Measurements from ENCODE around the gene CCT3. TPM values are rescaled to one million over a fixed set of nuclear protein-coding genes. Genes with fewer than 3 reads are reported as not detected.
A peak's percentile ranks its signal among the peaks of the same experiment; 100 is the strongest.
"Not testable (repeated sequence)": the region's sequence is repeated elsewhere in the genome, so short reads cannot be mapped to it uniquely, and the experiment has no call there.

CCT3 gene
- total RNA-seq, 6 donors from 2014 or later: 53.5 to 171 (median 112) TPM

- DNase-seq: no peak
- ATAC-seq (ENCODE audit: low FRiP score in 2 of 2): no peak
- TF ChIP-seq CTCF (IDR thresholded peaks at IDR 0.05): no peak
- no peak for TF ChIP-seq EP300 (IDR thresholded peaks at IDR 0.05)
- no peak for TF ChIP-seq POLR2AphosphoS5 (IDR thresholded peaks at IDR 0.05)
- no peak for TF ChIP-seq POLR2A (IDR thresholded peaks at IDR 0.05)
- Histone ChIP-seq H3K27ac (peak overlapping the region; percentile 63 to 89 (median 73)), H3K27me3 (no peaks in the 10 kb centered on the region), H3K9me3 (no peaks in the 10 kb centered on the region), H3K4me3 (peak overlapping the region; percentile 71 to 96 (median 78)), H3K4me1 (peaks cover 12 to 21% (median 18%) of the 10 kb centered on the region in 4 donors), H3K36me3 (peaks cover 12 to 36% (median 32%) of the 10 kb centered on the region in 4 donors)
- 36 to 43% methylated on average over 34 of the region's 34 CpGs for WGBS, 2 donors
Observed at GRCh38 chr1:156337052-156337887, 822 bp downstream of the CCT3 start.

GRCh38 chr1:156336242-156336641 lies 1.9 kb downstream of the CCT3 start:
- Histone ChIP-seq H3K4me1 (peaks cover 12 to 21% (median 18%) of the 10 kb centered on the region in 4 donors), H3K27me3 (no peaks in the 10 kb centered on the region), H3K36me3 (peaks cover 12 to 45% (median 43%) of the 10 kb centered on the region in 4 donors), H3K4me3 (peak overlapping the region in 1 of 4 donors; percentile 83), H3K27ac (no peak overlapping the region), H3K9me3 (no peaks in the 10 kb centered on the region)
- DNase-seq (no peak), ATAC-seq (ENCODE audit: low FRiP score in 2 of 2) (no peak)
- 87 to 88% methylated on average over 4 of the region's 4 CpGs for WGBS, 2 donors
- TF ChIP-seq POLR2A (IDR thresholded peaks at IDR 0.05) (no peak), EP300 (IDR thresholded peaks at IDR 0.05) (no peak), POLR2AphosphoS5 (IDR thresholded peaks at IDR 0.05) (no peak), CTCF (IDR thresholded peaks at IDR 0.05) (no peak)

GRCh38 chr1:156323179-156323578 lies 14.9 kb downstream of the CCT3 start:
- H3K4me1 ChIP-seq; ATAC-seq (ENCODE audit: low FRiP score in 2 of 2); H3K4me3 ChIP-seq; DNase-seq; H3K9me3 ChIP-seq; H3K27ac ChIP-seq; H3K27me3 ChIP-seq: not testable (repeated sequence)
- WGBS, 2 donors: 94 to 97% methylated on average over 9 of the region's 9 CpGs
- H3K36me3 ChIP-seq: peaks cover 32 to 82% (median 65%) of the 10 kb centered on the region in 4 donors

GRCh38 chr1:156320560-156320959 lies 17.5 kb downstream of the CCT3 start:
- 84 to 85% methylated on average over 3 of the region's 3 CpGs for WGBS, 2 donors
- no peak for ATAC-seq (ENCODE audit: low FRiP score in 2 of 2)
- H3K36me3 ChIP-seq: peaks cover 55 to 97% (median 89%) of the 10 kb centered on the region in 4 donors

More at GRCh38 chr1:156320560-156320959, 17.5 kb downstream of the CCT3 start:
- Histone ChIP-seq H3K9me3 (no peaks in the 10 kb centered on the region), H3K27ac (no peak overlapping the region), H3K27me3 (no peaks in the 10 kb centered on the region), H3K4me3 (no peak overlapping the region), H3K4me1 (no peaks in the 10 kb centered on the region)
- no peak for DNase-seq
- TF ChIP-seq CTCF (IDR thresholded peaks at IDR 0.05) (no peak), POLR2AphosphoS5 (IDR thresholded peaks at IDR 0.05) (no peak), POLR2A (IDR thresholded peaks at IDR 0.05) (no peak), EP300 (IDR thresholded peaks at IDR 0.05) (no peak)

Measured in upper lobe of left lung (tissue), 6 donors.